GM12878 (cell line): ENCODE measurements around the gene GPR158.

Experiments
- ELK1 ChIP-seq: IDR thresholded peaks from 2 replicates; pipeline ENCODE4 v1.6.1; 2012; ENCODE audit warnings: low read depth, low read length, improper control_type of control experiment
- HDAC6 ChIP-seq: fragments of 200-600 bp; sonication (generic); IDR thresholded peaks from one replicate; pipeline ENCODE4 v1.8.0; 2017; ENCODE audit warnings: antibody characterized with exemption; ENCODE audit not compliant: unreplicated experiment
- KAT2A ChIP-seq: conservative IDR thresholded peaks from 2 replicates; pipeline ENCODE4 v1.6.1; 2011; ENCODE audit warnings: low read depth, low read length; ENCODE audit not compliant: control insufficient read depth
- NBN ChIP-seq: fragments of 450-650 bp; IDR thresholded peaks from 2 replicates; pipeline ENCODE4 v1.6.1; 2016
- NFIC ChIP-seq: IDR thresholded peaks from 2 replicates; pipeline ENCODE4 v1.6.1; 2012; ENCODE audit warnings: low read depth, mild to moderate bottlenecking, inconsistent platforms, low read length, moderate library complexity
- PAX5 ChIP-seq: IDR thresholded peaks from 2 replicates; pipeline ENCODE4 v1.6.1; 2011; ENCODE audit warnings: low read depth, low read length, borderline replicate concordance
- SP1 ChIP-seq: IDR thresholded peaks from one replicate; pipeline ENCODE4 v1.6.1; 2011; ENCODE audit warnings: low read depth, low read length
- TF ChIP-seq, protein P1 (sequence below): fragments of 450-650 bp; IDR thresholded peaks from 2 replicates; pipeline ENCODE4 v1.6.1; 2014; ENCODE audit warnings: mild to moderate bottlenecking
- TF ChIP-seq, protein P2 (sequence below): IDR thresholded peaks from 2 replicates; pipeline ENCODE4 v1.6.1; 2011; ENCODE audit warnings: low read depth, low read length, improper control_type of control experiment, borderline replicate concordance

DNA sequence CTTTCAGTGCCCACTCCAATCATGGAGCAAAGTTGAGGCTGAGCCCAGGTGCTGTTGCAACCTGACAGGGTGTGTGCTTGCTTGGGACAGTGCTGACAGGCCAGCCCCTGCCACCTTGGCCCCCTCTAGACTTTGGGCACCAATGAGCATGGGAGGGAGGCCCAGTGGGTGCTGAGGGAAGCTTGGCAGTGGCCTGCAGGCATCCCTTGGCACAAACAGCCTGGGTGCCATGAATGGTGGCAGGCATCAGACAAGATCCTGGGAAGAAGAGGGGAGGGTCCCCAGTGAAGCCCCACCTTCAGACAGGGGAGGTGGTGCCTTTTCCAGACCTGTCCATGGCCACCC is 214.0 kb downstream of the GPR158 start:
- no peak for TF ChIP-seq NBN
- no peak for TF ChIP-seq HDAC6
- TF ChIP-seq, protein P1, sequence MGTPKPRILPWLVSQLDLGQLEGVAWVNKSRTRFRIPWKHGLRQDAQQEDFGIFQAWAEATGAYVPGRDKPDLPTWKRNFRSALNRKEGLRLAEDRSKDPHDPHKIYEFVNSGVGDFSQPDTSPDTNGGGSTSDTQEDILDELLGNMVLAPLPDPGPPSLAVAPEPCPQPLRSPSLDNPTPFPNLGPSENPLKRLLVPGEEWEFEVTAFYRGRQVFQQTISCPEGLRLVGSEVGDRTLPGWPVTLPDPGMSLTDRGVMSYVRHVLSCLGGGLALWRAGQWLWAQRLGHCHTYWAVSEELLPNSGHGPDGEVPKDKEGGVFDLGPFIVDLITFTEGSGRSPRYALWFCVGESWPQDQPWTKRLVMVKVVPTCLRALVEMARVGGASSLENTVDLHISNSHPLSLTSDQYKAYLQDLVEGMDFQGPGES: no peak
- TF ChIP-seq, protein P2, sequence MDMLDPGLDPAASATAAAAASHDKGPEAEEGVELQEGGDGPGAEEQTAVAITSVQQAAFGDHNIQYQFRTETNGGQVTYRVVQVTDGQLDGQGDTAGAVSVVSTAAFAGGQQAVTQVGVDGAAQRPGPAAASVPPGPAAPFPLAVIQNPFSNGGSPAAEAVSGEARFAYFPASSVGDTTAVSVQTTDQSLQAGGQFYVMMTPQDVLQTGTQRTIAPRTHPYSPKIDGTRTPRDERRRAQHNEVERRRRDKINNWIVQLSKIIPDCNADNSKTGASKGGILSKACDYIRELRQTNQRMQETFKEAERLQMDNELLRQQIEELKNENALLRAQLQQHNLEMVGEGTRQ: no peak
- no peak for TF ChIP-seq PAX5
- TF ChIP-seq NFIC: no peak
- TF ChIP-seq KAT2A: no peak
- no peak for TF ChIP-seq ELK1
- TF ChIP-seq SP1: no peak
